Measurements from ENCODE around the gene SLC17A9. TPM values are rescaled to one million over a fixed set of nuclear protein-coding genes. Genes with fewer than 3 reads are reported as not detected.
A peak's percentile ranks its signal among the peaks of the same experiment; 100 is the strongest.

The SLC17A9 gene
- total and polyA plus RNA-seq, 2 of the 8 experiments (the other 6 are each of a cell fraction or from before 2014, with no cell fraction given) = 23.5 to 35.2 TPM

GRCh38 chr20:62920039-62920645, 32.4 kb upstream of the SLC17A9 start:
- FAIRE-seq (no peak), DNase-seq (ENCODE audit: low read depth in 1 of 2, low spot score in 2 of 2) (no peak)
- TF ChIP-seq SIX5 (IDR thresholded peaks at IDR 0.05; ENCODE audit: low read depth, low read length) = no peak
- no peak for TF ChIP-seq RBBP5 (IDR thresholded peaks at IDR 0.05; ENCODE audit: borderline replicate concordance, low read depth, low read length)
- TF ChIP-seq POLR2A (IDR thresholded peaks at IDR 0.05; ENCODE audit: control extremely low read depth in 1 of 2, low read depth in 2 of 2, low read length in 2 of 2) = no peak; a peak in 1 of 3 replicates
- TF ChIP-seq TCF12 (IDR thresholded peaks at IDR 0.05; ENCODE audit: low read depth, low read length) = no peak
- TF ChIP-seq RXRA (IDR thresholded peaks at IDR 0.05; ENCODE audit: insufficient read depth, low read depth, low read length) = no peak
- TF ChIP-seq RAD21 (IDR thresholded peaks at IDR 0.05 in 1 of 2, conservative IDR thresholded peaks at IDR 0.05 in 1 of 2; ENCODE audit: low read depth in 2 of 2, low read length in 2 of 2) = no peak
- TF ChIP-seq HDAC6 (IDR thresholded peaks at IDR 0.05; ENCODE audit: low read depth, low read length) = no peak
- no peak for TF ChIP-seq KDM4A (IDR thresholded peaks at IDR 0.05; ENCODE audit: low read depth, low read length, severe bottlenecking)
- TF ChIP-seq EGR1 (IDR thresholded peaks at IDR 0.05; ENCODE audit: borderline replicate concordance, low read depth, low read length) = no peak
- TF ChIP-seq KDM5A (IDR thresholded peaks at IDR 0.05; ENCODE audit: low read length) = no peak
- Histone ChIP-seq H4K20me1 (replicated peaks in 1 of 2; ENCODE audit: control insufficient read depth in 1 of 2, insufficient read depth in 2 of 2, low read length in 2 of 2) (peaks cover 53 to 60% of the 10 kb centered on the region in 2 experiments), H3K14ac (ENCODE audit: insufficient read length) (no peak overlapping the region), H2AK5ac (ENCODE audit: low read depth, low read length) (no peak overlapping the region), H4K8ac (ENCODE audit: extremely low read depth, insufficient read depth, low read length) (no peak overlapping the region), H4K5ac (ENCODE audit: insufficient read length, low read depth, low read length) (no peak overlapping the region), H3K79me1 (ENCODE audit: low read depth, low read length) (peaks cover 3% of the 10 kb centered on the region; the same call in 1 of the 2 replicates), H3K36me3 (ENCODE audit: control insufficient read depth in 2 of 4, insufficient read depth in 4 of 4, low read length in 3 of 4) (no peaks in the 10 kb centered on the region), H3K4ac (replicated peaks; ENCODE audit: insufficient read length, low read depth, low read length) (no peak overlapping the region), H3K4me2 (ENCODE audit: insufficient read depth in 1 of 2, low read depth in 2 of 2, low read length in 2 of 2) (peak overlapping the region in 1 of 2 experiments; percentile 46; a peak in 2 of 4 replicates), H3K4me1 (replicated peaks in 1 of 4; ENCODE audit: control insufficient read depth in 3 of 4, insufficient read depth in 4 of 4, low read length in 3 of 4) (peaks cover 12 to 50% (median 41%) of the 10 kb centered on the region in 4 experiments; a peak in 6 of 7 replicates), H3K9ac (replicated peaks in 1 of 4; ENCODE audit: extremely low read depth in 1 of 4, low read depth in 3 of 4, low read length in 3 of 4) (no peak overlapping the region), H3K27ac (ENCODE audit: low read depth, low read length) (no peak overlapping the region), H2BK120ac (replicated peaks; ENCODE audit: low read depth, low read length) (no peak overlapping the region), H3K79me2 (ENCODE audit: control insufficient read depth in 1 of 2, insufficient read depth in 2 of 2, low read length in 2 of 2) (peaks cover 77 to 100% of the 10 kb centered on the region in 2 experiments), H3K23me2 (ENCODE audit: low read depth, low read length) (peaks cover 8% of the 10 kb centered on the region), H3K56ac (replicated peaks; ENCODE audit: insufficient read length, low read depth, low read length) (no peak overlapping the region), H3K9me3 (ENCODE audit: insufficient read depth in 2 of 2, low read depth in 1 of 2, low read length in 1 of 2) (no peaks in the 10 kb centered on the region), H3K27me3 (replicated peaks in 1 of 4; ENCODE audit: control insufficient read depth in 3 of 4, extremely low read depth in 1 of 4, insufficient read depth in 3 of 4, low read length in 3 of 4) (no peaks in the 10 kb centered on the region), H2BK5ac (ENCODE audit: low read depth, low read length) (no peak overlapping the region), H3K18ac (ENCODE audit: extremely low read depth, low read length) (no peak overlapping the region), H2BK12ac (ENCODE audit: low read depth, low read length) (no peak overlapping the region), H2BK15ac (ENCODE audit: low read length) (no peak overlapping the region), H4K91ac (replicated peaks; ENCODE audit: insufficient read length, low read length) (no peak overlapping the region), H2AFZ (ENCODE audit: low read length) (no peak overlapping the region), H3K23ac (ENCODE audit: insufficient read length) (no peak overlapping the region), H2BK20ac (ENCODE audit: low read length) (no peak overlapping the region), H3K4me3 (ENCODE audit: extremely low read depth in 1 of 4, insufficient read depth in 2 of 4, low read depth in 3 of 4, low read length in 4 of 4) (no peak overlapping the region; a peak in 1 of 8 replicates)
- POLR2A ChIA-PET (ENCODE audit: partially characterized antibody) = interaction anchor here (0.8 to 20.3 kb wide), 8 partner anchors 8 to 35 kb away, joined by 3 to 363 read pairs (median 5); partner anchors contain the start of gene GID8
- CTCF ChIA-PET (ENCODE audit: partially characterized antibody) = interaction anchor here (0.5 to 6.0 kb wide), 16 partner anchors 8 to 94 kb away, joined by 3 to 58 read pairs (median 4); partner anchors contain the start of gene GID8
- 83% methylated on average over 10 of the region's 10 CpGs; no CpG with 5 or more reads in 1 of the 2 experiments for WGBS, 2 experiments (ENCODE audit: extremely low coverage in 1 of 2, insufficient coverage in 1 of 2, insufficient read length in 1 of 2, insufficient replicate concordance in 2 of 2, low coverage in 1 of 2, low lambda C conversion rate in 2 of 2, missing lambda C conversion rate in 1 of 2)

Data from H1 (cell line).